GM18868 (cell line): ENCODE measurements around the gene ZNF316.
A peak's percentile ranks its signal among the peaks of the same experiment; 100 is the strongest.
"Not testable (repeated sequence)": the region's sequence is repeated elsewhere in the genome, so short reads cannot be mapped to it uniquely, and the experiment has no call there.

Experiments
- ATAC-seq: cut with Tn5 transposase; IDR thresholded peaks from one replicate; pipeline ENCODE4 v1.9.1; 2021; ENCODE audit warnings: mild to moderate bottlenecking, moderate library complexity; ENCODE audit not compliant: unreplicated experiment

The ZNF316 gene

DNA sequence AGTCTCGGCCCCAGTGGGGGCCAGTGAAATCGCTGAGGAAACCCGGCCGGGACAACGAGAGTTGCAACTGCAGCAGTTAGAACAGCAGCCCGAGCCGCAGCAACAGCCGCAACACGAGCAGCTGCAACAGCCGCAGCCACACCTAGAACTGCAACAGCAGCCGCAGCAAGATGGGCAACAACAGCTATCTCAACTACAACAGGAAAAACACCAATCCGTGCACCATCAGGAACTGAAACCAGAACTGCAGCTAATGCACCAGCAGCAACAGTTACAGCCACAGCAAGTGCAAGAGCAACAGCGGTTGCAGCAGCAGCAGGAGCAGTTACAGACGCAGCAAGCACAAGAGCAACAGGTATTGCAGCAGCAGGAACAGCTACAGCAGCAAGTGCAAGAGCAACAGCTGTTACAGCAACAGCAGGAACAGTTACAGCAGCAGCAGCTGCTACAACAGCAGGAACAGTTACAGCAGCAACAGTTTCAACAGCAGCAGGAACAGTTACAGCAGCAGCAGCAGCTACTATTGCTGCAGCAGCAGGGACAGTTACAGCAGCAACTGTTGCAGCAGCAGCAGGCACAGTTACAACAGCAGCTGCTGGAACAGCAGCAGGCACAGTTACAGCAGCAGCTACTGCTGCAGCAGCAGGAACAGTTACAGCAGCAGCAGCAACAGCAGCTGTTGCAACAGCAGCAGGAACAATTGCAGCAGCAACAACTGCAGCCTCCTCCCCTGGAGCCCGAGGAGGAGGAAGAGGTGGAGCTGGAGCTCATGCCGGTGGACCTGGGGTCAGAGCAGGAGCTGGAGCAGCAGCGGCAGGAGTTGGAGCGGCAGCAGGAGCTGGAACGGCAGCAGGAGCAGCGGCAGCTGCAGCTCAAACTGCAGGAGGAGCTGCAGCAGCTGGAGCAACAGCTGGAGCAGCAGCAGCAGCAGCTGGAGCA lies 15.7 kb upstream of the ZNF316 start:
- no peak for ATAC-seq

DNA sequence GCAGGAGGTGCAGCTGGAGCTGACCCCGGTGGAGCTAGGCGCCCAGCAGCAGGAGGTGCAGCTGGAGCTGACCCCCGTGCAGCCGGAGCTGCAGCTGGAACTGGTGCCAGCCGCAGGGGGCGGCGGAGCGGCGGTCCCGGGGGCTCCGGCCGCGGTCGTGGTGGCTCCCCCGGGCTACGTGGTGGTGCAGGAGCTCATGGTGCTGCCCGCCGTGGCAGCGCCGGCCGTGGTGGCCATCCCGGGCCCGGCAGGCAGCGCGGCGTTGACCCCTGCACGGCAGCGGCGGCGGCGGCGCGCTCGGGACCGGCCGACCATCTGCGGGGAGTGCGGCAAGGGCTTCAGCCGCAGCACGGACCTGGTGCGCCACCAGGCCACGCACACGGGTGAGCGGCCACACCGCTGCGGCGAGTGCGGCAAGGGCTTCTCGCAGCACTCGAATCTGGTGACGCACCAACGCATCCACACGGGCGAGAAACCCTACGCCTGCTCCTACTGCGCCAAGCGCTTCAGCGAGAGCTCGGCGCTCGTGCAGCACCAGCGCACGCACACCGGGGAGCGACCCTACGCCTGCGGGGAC lies 14.9 kb upstream of the ZNF316 start:
- ATAC-seq: no peak

DNA sequence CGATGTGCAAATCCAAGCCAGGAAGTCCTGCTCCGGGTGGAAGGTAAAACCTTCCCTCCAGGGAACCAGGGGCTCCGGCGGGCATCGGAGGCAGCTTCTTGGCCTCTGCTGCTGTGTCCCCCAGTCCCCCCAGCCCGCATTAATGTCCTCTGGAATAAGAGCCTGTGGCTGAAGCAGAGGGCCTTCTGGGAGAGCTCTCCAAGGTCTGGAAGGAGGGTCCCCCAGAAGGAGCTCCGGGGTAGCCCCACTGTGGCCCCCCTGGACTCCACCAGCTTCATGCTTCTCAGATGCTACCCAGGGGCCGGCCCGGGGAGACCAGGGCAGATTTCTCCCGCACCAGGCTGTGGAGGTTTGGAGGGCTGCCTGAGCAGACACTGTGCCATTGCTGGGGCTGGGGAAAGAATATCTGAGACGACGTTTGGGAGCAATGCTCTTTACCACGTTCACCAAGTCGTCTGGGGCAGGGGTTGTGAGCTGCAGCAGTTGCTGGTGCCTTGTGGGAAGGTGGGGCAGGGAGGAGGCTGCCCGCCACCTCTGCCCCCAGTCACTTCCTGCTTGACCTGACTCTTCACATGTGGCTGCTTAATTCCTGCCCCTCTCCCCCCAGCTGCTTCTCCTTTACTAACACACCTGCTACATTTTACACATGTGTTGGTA lies 13.4 kb upstream of the ZNF316 start:
- ATAC-seq: no peak

DNA sequence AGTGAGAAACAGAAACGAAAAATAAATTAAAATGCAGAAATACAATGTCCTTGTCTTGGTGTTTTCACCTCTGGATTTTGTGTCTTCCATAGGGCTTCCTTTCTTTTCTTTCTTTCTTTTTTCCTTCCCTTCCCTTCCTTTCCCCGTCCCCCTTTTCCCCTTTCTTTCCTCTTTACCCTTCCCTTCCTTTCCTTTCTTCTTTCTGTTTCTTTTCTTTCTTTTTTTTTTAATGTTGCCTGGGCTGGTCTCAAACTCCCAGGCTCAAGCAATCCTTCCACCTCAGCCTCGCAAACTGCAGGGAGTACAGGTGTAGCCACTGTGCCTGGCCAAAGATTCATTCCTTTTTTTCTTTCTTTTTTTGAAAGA lies 12.9 kb upstream of the ZNF316 start:
- ATAC-seq: no peak

DNA sequence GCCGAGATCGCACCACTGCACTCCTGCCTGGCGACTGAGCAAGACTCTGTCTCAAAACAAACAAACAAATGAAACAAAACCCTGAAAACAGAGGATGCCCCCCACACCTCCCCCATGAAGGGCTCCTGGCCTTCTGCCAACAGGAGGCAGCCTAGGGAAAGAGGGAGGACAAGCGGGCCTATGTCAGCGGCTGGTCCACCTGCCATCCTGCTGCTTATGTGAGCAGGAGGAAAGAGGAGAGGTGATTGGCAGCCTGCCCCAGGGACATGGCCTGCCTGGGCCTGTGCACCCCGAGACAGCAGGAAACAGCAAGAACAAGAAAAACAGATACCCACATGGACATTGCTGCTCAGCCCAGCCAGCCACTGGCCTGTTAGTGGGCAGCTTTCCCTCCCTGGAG lies 9.1 kb upstream of the ZNF316 start:
- ATAC-seq: no peak

DNA sequence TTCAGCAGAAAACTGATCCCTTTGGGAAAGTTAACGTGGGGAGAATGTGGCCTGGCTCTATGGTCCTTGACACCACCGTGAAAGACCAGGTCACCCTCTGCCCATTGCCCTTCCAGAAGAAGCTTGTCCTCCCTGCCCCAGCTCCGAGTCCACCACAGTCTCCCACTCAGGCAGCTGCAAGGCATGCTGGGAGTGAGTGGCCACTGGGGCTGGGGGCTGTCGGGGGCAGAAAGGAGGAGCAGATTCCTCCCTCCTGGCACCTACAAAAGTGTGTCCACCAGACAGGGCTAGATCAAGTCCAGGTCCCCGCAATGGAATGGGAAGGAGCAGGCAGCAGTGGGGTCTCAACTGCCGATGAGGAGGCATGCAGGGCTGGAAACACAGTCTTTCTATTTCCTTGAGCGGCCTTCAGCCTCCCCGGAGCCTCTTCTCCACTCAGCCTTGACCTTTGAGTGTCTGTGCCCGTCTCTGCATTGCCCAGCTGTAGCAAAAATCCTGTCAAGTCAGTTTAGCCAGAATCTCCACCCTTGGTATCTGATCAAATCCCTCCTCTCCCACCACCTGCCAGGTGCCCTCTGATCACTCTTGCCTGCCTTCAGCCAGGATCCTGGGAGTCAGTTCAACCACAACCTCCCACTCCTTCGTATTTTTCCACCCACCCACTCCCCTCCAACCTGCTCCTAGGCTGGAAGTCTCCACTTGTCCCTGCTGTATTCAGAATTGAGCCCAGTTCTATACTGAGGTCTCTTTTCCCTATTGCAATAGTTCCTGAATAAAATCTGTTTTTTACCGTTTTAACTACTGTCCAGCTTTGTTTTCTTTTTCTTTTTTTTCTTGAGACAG lies 6.9 kb upstream of the ZNF316 start:
- no peak for ATAC-seq

DNA sequence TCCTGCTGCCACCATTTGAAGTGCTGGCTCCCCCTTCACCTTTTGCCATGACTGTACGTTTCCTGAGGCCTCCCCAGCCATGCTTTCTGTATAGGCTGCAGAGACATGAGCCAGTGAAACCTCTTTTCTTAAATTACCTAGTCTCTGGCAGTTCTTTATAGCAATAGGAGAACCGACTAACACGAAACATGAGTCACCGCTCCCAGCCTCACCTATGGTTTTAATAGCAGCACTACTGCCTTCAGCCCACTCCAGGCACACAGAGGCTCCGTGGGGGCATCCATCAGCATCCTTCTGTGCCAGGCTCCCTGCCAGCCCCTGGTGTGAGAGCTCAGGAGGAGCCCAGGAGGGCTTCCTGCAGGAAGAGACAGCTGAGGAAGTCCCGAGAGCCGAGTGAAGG lies 5.5 kb upstream of the ZNF316 start:
- no peak for ATAC-seq

DNA sequence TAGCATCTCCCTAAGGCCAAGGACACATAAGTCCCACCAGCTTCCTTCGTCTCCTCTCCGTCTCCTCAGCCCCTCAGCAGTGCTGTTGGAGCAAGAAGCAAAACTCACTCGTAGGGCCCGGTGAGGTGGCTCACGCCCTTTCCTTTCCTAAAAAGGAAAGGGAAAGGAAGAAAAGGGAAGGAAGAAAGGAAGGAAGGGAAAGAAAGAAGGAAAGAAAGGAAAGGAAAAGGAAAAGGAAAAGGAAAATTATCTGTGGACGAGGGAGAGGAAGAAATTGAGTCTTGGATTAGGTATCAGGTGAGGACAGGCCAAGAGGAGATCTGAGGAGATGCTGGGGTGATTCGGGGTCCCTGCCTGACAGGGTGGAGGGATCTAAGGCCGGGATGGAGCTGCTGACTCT lies 3.1 kb upstream of the ZNF316 start:
- ATAC-seq: no peak

DNA sequence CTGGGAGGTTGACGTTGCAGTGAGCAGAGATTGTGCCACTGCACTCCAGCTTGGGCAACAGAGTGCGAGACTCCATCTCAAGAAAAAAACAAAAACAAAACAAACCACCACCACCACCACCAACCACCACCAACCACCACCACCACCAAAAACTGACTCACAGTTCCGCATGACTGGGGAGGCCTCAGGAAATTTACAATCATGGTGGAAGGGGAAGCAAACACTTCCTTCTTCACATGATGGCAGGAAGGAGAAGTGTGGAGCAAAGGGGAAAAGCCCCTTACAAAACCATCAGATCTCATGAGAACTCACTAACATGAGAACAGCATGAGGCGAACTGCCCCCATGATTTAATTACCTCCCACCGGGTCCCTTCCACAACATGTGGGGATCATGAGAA lies 2.1 kb upstream of the ZNF316 start:
- ATAC-seq: not testable (repeated sequence)

DNA sequence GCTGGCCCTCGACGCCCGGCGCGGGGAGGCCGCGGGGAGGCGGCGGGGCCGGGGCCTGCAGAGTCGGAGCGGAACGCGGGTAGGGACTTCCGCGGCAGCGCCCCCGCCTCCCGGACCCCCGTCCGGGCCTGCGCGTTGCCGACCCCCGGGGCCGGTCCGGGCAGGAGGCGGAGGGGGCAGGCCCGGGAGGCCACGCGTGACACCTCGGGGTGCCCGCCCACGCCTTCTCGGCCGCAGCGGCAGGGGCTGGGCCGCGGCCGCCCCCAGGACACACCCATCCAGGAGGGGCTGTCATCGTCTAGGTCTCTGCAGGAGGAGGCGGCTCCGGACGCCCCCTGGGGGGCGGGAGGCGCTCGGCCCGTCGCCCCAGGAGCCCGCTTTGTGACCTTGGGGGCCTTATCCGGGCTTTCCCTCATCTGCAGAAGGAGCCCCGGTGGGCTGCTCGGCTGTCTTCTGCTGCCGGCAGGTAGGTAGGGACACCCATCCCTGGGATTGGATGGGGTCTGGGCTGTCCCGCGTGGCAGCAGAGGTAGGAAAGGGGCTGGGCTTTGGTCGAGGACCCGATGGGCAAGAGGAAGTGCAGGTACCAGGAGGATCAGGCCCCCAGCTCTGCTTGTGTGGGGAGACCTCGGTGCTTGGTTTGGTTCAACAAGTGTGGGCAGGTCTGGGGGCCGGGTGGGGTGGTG lies 569 bp downstream of the ZNF316 start:
- ATAC-seq: peak; percentile 87

DNA sequence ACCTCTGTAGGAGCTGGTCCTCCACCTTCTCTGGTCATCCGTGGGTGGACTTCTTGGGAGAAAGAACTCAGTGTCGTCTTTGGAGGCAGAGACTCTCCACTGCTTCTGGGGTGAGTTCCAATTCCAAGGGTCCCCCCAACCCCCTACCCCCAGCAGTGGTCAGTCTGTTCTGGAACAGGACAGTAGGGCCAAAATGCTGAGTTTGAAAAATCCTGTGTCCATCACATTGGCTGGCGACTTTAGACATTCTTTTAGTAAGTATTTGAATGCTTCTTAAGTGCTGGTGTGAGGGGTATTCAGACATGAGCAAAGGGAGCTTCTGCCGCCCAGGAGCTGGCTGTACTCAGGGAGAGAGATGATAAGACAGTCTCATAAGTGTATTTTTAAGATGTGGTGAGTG lies 1.9 kb downstream of the ZNF316 start:
- no peak for ATAC-seq

DNA sequence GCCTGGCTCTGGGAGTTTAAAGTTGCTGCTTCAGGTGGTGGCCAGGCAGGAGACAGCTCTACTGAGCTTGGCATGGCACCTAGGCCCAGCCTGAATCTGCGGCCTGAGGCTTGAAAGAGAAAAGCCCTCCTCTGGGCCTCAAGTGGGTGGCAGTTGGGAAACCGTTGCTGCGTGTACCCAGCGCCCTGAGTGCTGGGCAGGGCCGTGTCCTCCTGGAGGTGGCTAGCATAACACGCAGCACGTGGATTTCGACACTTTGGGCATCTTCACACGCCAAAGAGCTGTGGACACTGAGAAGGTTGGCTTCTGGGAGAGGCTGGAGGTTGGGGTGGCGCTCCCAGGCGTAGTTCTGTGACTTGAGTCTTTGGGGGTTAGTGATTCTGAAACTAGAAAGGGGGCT lies 2.5 kb downstream of the ZNF316 start:
- no peak for ATAC-seq

DNA sequence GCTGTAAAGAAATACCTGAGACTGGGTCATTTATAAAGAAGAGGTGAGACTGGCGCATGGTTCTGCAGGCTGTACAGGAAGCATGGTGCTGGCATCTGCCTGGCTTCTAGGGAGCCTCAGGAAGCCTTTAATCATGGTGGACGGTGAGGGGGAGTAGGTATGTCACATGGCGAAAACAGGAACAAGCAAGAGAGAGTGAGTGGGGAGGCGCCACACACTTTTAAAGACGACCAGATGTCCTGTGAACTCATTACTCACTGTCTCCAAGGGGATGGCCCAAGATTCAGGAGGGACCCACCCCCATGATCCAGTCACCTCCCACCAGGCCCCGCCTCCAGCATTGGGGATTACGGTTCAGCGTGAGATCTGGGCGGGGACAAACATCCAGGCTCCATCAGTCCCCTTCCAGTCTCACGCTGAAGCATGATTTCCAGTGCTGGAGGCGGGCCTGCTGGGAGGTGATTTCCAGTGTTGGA lies 3.2 kb downstream of the ZNF316 start:
- ATAC-seq: no peak

DNA sequence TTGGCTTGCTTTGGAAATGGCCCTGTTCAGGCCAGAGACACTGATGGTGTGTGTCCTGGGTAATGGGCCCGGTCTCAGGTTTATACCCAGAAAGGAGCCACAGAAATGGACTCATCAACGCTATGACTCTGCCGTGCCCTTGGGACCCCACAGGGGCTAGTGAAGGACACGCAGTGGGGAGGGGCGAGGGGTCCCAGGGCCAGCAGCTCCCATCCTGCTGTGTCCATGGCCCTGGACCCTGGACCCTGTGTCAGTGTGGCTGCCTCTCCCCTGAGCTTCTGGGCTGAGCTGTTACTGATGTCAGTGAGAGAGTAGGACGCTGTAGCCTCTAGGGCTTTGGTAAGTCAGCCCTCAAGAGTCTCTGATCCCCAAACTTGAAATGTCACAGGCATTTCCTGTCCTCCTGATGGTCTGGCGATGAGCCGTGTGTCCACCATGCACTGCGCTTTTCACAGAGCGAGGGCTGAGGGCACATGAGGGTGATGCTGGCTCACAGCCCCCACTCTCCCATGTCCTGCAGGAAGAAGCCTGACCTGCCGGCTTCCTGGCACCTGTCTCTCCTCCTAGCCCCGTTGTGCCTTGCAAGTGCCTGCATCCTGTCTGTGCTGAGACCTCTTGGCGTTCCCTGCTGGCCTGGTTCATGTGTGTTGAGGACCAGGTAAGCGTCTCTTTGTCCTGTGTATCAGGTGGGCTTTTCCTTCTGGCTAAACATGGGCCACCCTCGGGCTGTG lies 4.4 kb downstream of the ZNF316 start:
- ATAC-seq: no peak

DNA sequence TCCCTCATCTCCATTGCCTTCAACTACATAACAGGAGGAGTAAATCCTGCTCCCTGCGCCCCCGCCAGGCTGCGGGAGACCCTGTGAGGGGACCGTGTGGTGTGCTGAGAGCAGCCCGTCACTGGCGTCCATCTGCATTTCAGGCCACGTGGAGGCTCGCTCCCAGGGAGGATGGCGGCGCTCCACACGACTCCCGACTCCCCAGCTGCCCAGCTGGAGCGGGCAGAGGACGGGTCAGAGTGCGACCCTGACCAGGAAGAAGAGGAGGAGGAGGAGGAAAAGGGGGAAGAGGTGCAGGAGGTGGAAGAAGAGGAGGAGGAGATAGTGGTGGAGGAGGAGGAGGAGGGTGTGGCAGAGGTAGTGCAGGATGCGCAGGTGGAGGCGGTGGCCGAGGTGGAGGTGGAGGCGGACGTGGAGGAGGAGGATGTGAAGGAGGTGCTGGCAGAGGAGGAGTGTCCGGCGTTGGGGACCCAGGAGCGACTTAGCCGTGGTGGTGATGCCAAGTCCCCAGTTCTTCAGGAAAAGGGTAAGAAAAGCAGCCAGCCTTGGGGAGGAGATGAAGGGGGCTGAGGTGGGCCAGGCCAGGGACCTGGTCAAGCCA lies 5.2 kb downstream of the ZNF316 start:
- no peak for ATAC-seq

DNA sequence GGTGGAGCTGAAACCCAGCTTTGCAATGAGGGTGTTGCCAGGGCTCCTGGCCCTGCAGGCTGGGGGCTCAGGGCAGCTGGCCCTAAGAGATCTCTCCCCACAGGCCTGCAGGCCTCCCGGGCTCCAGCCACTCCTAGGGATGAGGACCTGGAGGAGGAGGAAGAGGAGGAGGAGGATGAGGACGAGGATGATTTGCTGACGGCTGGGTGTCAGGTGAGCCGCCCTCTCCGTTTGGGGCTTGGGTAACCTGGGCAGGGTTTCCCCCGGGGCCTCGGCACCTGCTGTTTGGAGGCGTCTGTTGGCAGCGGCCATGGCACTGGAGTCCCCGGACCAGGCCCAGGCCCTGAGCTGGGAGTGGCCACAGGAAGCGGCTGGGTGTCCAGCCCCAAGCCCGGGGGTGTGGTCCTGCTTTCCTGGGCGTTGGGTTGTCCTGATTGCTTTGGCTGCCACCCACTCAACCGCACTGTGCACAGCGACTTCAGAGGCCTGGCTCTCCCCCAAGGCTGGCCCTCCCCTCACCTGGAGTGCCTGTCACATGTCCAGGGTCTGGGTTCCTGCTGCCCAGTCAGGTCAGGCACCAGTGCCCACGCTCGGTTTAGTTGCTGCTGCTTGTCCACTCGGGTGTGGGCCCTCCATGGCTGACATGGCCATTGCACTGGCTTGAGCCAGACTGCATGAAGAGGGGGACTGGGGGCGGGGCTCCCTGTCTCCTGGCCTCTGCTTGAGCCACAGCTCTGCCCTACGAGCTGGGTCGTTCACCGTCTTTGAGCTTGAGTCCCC lies 5.9 kb downstream of the ZNF316 start:
- no peak for ATAC-seq

DNA sequence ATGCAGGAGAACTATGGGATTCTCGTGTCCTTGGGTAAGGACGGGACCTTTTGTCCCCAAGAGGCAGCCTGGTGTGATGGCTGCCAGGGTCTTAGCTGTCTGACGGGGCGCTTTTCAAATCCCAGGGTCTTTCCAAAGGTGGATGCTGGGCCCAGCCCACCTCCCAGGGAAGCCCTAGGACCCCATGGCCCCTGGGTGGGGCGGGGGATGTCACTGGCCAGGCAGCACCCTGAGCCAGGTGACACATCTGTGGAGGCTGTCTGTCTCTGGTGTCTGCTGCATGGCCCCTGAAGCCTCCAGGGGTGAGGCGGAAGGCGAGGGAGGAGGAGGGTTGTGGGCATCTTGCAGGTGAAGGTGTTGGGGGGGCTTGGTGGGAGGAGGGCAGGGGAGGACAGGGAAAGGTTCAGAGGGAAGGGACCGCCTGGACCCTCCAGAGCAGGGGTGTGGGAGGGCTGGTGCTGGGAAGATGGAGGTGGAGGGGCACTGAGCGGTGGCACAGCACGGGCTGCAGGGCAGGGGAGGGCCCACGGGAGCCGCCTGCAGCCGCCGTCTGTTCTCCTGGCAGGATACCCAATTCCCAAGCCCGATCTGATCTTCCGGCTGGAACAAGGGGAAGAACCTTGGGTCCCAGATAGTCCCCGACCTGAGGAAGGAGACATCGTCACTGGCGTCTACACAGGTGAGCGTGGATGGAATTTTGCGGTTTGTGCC lies 7.0 kb downstream of the ZNF316 start:
- no peak for ATAC-seq

DNA sequence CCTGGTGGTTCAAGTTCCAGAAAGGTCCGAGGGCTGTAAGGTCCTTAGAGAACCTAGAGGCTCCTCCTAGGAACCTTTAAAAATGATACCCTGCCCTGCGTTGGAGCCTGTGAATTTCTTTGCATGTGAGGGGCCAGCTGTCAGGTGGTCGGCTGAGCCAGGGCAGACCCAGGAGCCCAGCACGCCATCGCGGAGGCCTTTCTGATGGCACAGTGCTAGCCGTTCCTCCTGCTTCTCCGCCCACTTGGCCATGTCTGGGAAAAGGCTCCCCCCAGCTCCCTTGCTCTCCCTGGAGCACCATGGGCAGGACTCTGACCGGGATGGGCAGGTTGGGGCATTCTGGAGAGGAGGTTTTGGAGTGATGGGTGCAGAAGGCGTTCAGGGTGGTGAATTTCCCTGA lies 7.6 kb downstream of the ZNF316 start:
- no peak for ATAC-seq
